ENCODE data around the gene KLF6.

KLF6 gene

DNA sequence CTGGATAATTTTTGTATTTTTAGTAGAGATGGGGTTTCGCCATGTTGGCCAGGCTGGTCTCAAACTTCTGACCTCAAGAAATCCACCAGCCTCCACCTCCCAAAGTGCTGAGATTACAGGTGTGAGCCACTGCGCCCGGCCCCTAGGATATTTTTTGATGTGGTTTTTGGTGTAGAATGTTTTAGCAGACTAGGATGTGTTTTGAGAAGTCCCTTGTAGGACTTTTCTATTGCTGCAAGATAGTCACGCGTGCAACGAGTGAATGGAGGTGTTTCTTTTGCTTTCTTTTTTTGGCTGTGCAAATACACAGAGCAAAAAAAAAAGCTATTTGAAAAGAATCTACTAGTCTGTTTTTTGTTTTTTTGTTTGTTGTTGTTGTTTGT is 29.8 kb upstream of the KLF6 start:
- H3K4me3 ChIP-seq = no peak overlapping the region
- no peak for TF ChIP-seq EZH2 (IDR thresholded peaks at IDR 0.05)
- no peak for TF ChIP-seq POLR2AphosphoS5 (IDR thresholded peaks at IDR 0.05; ENCODE audit: borderline replicate concordance, low read depth, low read length)
- no peak for TF ChIP-seq FOXP2 (optimal IDR thresholded peaks at IDR 0.05; ENCODE audit: control extremely low read depth, extremely low read length, insufficient read depth)
- no peaks in the 10 kb centered on the region for H3K9me3 ChIP-seq (ENCODE audit: low read depth, low read length)
- H3K36me3 ChIP-seq (ENCODE audit: insufficient read depth, low read length) = no peaks in the 10 kb centered on the region
- H3K27ac ChIP-seq = no peak overlapping the region
- DNase-seq (ENCODE audit: low read depth, low spot score) = no peak
- H3K9ac ChIP-seq (ENCODE audit: insufficient read length) = no peak overlapping the region

GRCh38 chr10:3813986-3814837 is 29.2 kb upstream of the KLF6 start:
- Histone ChIP-seq H3K9me3 (ENCODE audit: low read depth, low read length) (no peaks in the 10 kb centered on the region), H3K9ac (ENCODE audit: insufficient read length) (no peak overlapping the region), H3K27ac (no peak overlapping the region), H3K36me3 (ENCODE audit: insufficient read depth, low read length) (no peaks in the 10 kb centered on the region), H3K4me3 (no peak overlapping the region)
- no peak for DNase-seq (ENCODE audit: low read depth, low spot score)
- TF ChIP-seq POLR2AphosphoS5 (IDR thresholded peaks at IDR 0.05; ENCODE audit: borderline replicate concordance, low read depth, low read length) (no peak), EZH2 (IDR thresholded peaks at IDR 0.05) (no peak), FOXP2 (optimal IDR thresholded peaks at IDR 0.05; ENCODE audit: control extremely low read depth, extremely low read length, insufficient read depth) (no peak)

- Histone ChIP-seq H3K36me3 (ENCODE audit: insufficient read depth, low read length) (no peaks in the 10 kb centered on the region), H3K9ac (ENCODE audit: insufficient read length) (no peak overlapping the region), H3K4me3 (no peak overlapping the region), H3K9me3 (ENCODE audit: low read depth, low read length) (no peaks in the 10 kb centered on the region), H3K27ac (no peak overlapping the region)
- TF ChIP-seq FOXP2 (optimal IDR thresholded peaks at IDR 0.05; ENCODE audit: control extremely low read depth, extremely low read length, insufficient read depth) = no peak
- DNase-seq (ENCODE audit: low read depth, low spot score) = no peak
Measured at GRCh38 chr10:3813267-3813666, 28.3 kb upstream of the KLF6 start.

DNA sequence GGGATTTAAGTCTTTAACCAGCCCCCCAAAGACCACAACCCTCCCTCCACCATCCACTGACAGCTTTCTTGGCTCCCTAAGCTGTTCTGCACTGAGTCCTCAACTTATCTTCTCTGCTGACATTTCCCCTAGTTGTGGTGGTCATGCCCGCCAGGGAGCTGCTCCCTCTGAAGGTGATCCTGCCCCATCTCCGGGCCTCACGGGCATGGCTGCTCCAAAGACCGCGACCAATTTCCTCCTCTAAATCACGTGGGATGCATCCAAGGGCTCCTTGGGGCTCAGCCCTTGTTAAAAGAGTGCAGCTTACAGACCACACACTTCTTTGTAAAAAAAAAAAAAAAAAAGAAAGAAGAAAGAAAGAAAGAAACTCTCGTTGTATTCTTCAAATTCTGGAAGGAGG is 27.1 kb upstream of the KLF6 start:
- Histone ChIP-seq H3K9ac (ENCODE audit: insufficient read length) (no peak overlapping the region), H3K9me3 (ENCODE audit: low read depth, low read length) (no peaks in the 10 kb centered on the region), H3K4me3 (no peak overlapping the region), H3K36me3 (ENCODE audit: insufficient read depth, low read length) (no peaks in the 10 kb centered on the region), H3K27ac (no peak overlapping the region)
- no peak for DNase-seq (ENCODE audit: low read depth, low spot score)
- no peak for TF ChIP-seq FOXP2 (optimal IDR thresholded peaks at IDR 0.05; ENCODE audit: control extremely low read depth, extremely low read length, insufficient read depth)
- no peak for TF ChIP-seq POLR2AphosphoS5 (IDR thresholded peaks at IDR 0.05; ENCODE audit: borderline replicate concordance, low read depth, low read length)
- TF ChIP-seq EZH2 (IDR thresholded peaks at IDR 0.05) = no peak

DNA sequence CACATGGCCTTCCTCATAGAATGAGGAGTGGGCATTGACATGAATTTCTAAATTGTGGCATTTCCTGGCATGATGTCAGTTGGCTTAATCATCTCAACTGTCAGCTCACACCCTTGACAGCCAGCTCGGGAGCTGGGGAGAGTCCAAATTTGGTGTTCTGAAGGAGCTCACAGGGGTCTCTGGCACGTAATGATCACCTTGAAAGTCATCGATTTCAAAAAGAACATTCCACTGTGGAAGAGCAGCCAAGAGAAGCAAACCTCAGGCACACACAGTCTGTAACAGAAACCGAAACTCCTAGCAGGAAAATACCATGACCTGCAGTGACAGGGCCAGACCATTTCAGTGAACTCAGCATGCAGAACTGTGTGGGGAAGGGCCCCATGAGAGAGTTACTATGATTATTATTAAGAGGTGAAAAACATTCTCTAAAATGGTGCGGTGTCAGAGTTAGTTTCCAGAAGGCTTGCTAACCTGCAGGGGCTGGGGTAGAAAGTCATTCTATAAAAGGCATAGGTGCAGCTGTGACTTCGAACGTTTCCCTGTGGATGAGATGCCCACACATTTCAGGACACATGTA is 26.4 kb upstream of the KLF6 start:
- Histone ChIP-seq H3K4me3 (no peak overlapping the region), H3K36me3 (ENCODE audit: insufficient read depth, low read length) (no peaks in the 10 kb centered on the region), H3K9me3 (ENCODE audit: low read depth, low read length) (no peaks in the 10 kb centered on the region), H3K27ac (no peak overlapping the region; the same call in 1 of the 2 replicates), H3K9ac (ENCODE audit: insufficient read length) (no peak overlapping the region)
- TF ChIP-seq POLR2AphosphoS5 (IDR thresholded peaks at IDR 0.05; ENCODE audit: borderline replicate concordance, low read depth, low read length) = no peak
- TF ChIP-seq EZH2 (IDR thresholded peaks at IDR 0.05) = no peak
- no peak for TF ChIP-seq FOXP2 (optimal IDR thresholded peaks at IDR 0.05; ENCODE audit: control extremely low read depth, extremely low read length, insufficient read depth)
- no peak for DNase-seq (ENCODE audit: low read depth, low spot score)

- no peaks in the 10 kb centered on the region for H3K36me3 ChIP-seq (ENCODE audit: insufficient read depth, low read length)
- H3K9ac ChIP-seq (ENCODE audit: insufficient read length) = no peak overlapping the region
- H3K4me3 ChIP-seq = no peak overlapping the region
- TF ChIP-seq POLR2AphosphoS5 (IDR thresholded peaks at IDR 0.05; ENCODE audit: borderline replicate concordance, low read depth, low read length) = no peak
- TF ChIP-seq EZH2 (IDR thresholded peaks at IDR 0.05) = no peak
- TF ChIP-seq FOXP2 (optimal IDR thresholded peaks at IDR 0.05; ENCODE audit: control extremely low read depth, extremely low read length, insufficient read depth) = no peak
- DNase-seq (ENCODE audit: low read depth, low spot score) = no peak
- no peaks in the 10 kb centered on the region for H3K9me3 ChIP-seq (ENCODE audit: low read depth, low read length)
- no peak overlapping the region for H3K27ac ChIP-seq
Measured at GRCh38 chr10:3808689-3809199, 23.7 kb upstream of the KLF6 start.

DNA sequence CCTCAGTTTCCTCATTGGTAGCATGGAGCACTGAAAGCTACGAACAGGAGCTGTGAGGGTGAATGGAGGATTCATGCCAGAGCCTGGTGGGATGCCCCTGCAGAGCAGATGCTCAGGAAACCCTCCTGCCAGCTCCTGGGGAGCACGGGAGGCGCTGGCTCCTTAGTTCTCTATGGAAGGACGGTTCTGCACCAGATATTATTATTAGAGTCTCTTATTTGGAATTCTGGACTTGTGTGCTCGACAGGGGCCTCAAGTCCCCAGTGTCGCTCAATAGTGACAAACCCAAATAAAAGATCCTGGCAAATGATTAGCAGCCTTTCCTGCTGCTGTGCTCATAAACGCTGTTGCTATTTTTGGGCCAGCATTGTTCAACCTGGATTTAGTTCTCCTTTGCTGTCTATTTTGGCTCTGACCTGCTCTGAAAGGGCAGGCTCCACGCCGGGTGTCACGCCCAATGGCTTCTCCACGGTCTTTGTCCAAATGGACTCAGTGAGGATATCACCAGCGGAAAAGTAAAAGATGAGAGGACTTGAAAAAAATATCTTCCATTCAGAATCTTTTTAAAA is 23.0 kb upstream of the KLF6 start:
- TF ChIP-seq FOXP2 (optimal IDR thresholded peaks at IDR 0.05; ENCODE audit: control extremely low read depth, extremely low read length, insufficient read depth) (no peak), EZH2 (IDR thresholded peaks at IDR 0.05) (no peak), POLR2AphosphoS5 (IDR thresholded peaks at IDR 0.05; ENCODE audit: borderline replicate concordance, low read depth, low read length) (no peak)
- Histone ChIP-seq H3K27ac (no peak overlapping the region), H3K9me3 (ENCODE audit: low read depth, low read length) (no peaks in the 10 kb centered on the region)

GRCh38 chr10:3807211-3807927 is 22.4 kb upstream of the KLF6 start:
- Histone ChIP-seq H3K36me3 (ENCODE audit: insufficient read depth, low read length) (no peaks in the 10 kb centered on the region), H3K27ac (no peak overlapping the region), H3K9ac (ENCODE audit: insufficient read length) (no peak overlapping the region), H3K9me3 (ENCODE audit: low read depth, low read length) (no peaks in the 10 kb centered on the region), H3K4me3 (peak overlapping the region; percentile 51)
- no peak for TF ChIP-seq EZH2 (IDR thresholded peaks at IDR 0.05)
- TF ChIP-seq FOXP2 (optimal IDR thresholded peaks at IDR 0.05; ENCODE audit: control extremely low read depth, extremely low read length, insufficient read depth) = no peak
- TF ChIP-seq POLR2AphosphoS5 (IDR thresholded peaks at IDR 0.05; ENCODE audit: borderline replicate concordance, low read depth, low read length) = no peak
- no peak for DNase-seq (ENCODE audit: low read depth, low spot score)

More for the DNA sequence above, 23.0 kb upstream of the KLF6 start:
- peak overlapping the region; percentile 51 for H3K4me3 ChIP-seq
- H3K36me3 ChIP-seq (ENCODE audit: insufficient read depth, low read length) = no peaks in the 10 kb centered on the region
- DNase-seq (ENCODE audit: low read depth, low spot score) = no peak
- no peak overlapping the region for H3K9ac ChIP-seq (ENCODE audit: insufficient read length)

Measured in SK-N-MC (cell line).